HG02981 (cell line): Measurements from ENCODE around the gene FNTB.
"Not testable (repeated sequence)": the region's sequence is repeated elsewhere in the genome, so short reads cannot be mapped to it uniquely, and the experiment has no call there.

Experiments
- ATAC-seq: cut with Tn5 transposase; IDR thresholded peaks from one replicate; pipeline ENCODE4 v1.9.1; 2021; ENCODE audit warnings: mild to moderate bottlenecking, moderate library complexity; ENCODE audit not compliant: unreplicated experiment

Gene FNTB

GRCh38 chr14:65079768-65080167 is 93.1 kb downstream of the FNTB start:
- ATAC-seq, result no peak

- ATAC-seq, result no peak
These were observed 94.5 kb downstream of the FNTB start for GRCh38 chr14:65080960-65081747.

GRCh38 chr14:65082930-65083329 is 96.2 kb downstream of the FNTB start:
- ATAC-seq, result no peak

DNA sequence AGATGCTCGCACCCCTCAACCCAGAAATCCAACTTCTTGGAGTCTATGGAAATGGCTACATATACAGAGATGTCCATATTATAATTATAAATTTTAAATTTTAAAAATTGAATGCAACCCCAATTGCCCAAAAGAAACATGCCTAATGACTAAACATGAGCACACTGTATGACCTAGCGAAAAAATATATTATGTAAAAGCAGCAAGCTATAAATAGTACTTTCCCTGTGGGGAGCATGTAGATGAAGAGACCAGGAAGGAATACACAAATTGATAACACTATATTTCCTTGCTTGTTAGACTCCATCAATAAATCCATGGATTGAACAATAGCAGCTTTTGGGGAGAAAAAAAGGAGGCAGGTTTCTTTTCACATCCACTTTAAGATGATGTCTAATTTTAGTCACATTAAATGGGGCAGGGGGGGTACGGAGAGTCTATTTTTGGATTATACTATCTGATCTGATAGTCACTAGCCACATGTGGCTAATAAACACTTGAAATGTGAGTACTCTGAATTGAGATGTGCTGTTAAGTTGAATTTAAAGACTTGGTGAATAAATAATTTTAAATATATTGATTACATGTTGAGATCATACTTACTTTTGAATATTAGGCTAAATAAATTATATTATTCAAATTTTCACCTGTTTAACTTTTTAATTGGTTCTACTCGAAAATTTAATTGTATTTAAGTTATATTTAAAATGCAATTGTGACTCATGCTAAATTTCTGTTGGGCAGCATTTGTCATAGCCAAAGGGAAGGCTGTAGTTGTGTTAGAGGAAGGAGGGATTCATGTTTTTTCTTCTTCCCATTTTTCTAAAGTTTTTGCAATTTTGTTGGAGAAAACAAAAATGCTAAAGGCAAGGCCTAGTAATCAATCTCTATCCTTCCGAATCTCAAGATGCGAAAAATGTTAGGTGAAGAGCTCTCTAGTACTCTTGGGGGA is 98.1 kb downstream of the FNTB start:
- ATAC-seq, result no peak

- not testable (repeated sequence) for ATAC-seq
These were observed 100.0 kb downstream of the FNTB start for GRCh38 chr14:65086686-65087085.

DNA sequence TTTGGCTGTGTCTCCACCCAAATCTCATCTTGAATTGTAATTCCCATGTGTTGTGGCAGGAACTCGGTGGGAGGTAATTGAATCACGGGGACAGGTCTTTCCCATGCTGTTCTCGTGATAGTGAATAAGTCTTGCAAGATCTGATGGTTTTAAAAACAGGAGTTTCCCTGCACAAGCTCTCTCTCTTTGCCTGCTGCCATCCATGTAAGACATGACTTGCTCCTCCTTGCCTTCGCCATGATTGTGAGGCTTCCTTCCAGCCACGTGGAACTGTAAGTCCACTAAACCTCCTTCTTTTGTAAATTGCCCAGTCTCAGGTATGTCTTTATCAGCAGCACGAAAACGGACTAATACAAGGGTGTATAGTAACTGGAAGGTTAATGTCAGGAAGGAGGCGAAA is 101.1 kb downstream of the FNTB start:
- ATAC-seq, result not testable (repeated sequence)

DNA sequence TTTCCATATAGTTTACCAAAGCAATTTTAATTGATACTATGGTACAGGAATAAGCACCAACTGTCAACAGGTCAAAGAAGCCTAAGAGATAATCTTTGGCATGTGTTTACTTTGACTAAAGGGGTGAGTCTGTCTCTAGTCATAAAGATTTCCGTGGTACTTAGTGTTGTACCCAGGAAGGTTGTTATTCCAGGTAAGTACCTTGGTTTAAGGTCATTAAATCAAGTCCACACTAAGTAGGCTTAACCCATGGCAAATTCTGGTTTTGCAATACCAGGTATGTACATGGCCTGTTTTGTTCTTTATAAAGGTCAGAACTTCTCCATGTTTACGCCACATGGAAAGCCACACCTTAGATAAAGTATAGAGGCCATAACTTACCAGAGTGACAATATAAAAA is 105.7 kb downstream of the FNTB start:
- ATAC-seq, result no peak

DNA sequence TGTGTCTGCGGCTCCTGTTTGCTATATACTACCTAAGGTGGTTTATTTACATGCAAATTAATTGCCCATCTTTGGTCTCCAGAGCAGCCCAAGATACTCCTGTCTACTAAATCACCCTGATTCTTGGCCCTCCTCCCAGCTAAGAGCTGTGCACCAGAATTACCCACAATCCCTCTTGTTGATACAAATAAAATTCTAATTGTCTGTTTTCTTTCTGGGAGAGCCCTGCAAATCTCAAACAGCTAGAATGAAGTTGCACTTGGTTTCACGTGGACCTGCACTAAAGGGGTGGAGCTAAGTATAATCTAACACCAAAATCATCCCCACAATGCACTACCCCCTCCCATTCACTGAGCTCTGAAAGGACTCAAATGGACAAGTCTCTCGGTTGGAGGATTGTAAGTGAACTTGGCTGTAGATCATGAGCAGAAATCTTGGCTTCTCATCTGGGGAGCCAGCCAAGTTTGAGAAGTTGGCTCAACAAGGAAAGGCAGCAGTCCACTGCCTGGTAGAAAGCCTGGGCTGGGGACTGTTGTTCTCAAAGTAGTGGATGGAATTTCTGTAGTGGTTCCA is 109.0 kb downstream of the FNTB start:
- ATAC-seq, result no peak

DNA sequence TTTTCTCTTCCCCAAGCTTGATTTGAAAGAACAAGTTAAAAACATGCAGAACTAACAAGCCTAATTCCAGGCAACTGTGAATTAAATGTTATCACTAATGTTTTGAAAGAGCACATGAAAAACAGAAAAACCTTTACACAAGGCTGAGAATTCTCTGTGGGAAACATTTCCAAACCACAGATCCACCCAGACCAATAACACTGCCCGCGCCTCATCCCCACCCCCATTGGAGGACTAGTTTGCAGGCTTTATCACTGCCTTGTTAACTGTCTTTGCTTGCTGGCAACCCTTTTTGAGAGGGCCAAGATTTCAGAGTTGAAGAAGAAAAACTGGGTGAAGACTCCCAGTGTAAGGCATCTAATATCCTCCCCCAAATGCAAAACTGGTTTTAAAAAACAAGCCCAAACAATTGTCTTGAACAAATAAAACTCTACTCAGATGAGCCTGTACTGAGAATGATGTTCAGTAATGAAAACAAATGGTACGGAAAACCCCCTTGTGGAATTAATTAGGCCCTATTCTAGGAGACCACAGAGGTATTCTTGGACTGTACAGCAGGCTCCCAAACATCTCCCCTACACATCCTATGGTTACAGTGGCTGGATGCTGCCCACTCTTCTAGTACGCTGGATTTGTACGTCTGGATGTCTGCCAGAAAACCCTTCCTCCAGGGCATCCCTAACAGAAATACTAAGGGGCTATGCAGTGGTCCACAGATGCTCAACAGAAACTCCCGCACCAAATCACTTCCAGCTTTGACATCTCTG is 109.8 kb downstream of the FNTB start:
- ATAC-seq, result no peak

- ATAC-seq, result no peak
These were observed 111.9 kb downstream of the FNTB start for GRCh38 chr14:65098586-65098985.

DNA sequence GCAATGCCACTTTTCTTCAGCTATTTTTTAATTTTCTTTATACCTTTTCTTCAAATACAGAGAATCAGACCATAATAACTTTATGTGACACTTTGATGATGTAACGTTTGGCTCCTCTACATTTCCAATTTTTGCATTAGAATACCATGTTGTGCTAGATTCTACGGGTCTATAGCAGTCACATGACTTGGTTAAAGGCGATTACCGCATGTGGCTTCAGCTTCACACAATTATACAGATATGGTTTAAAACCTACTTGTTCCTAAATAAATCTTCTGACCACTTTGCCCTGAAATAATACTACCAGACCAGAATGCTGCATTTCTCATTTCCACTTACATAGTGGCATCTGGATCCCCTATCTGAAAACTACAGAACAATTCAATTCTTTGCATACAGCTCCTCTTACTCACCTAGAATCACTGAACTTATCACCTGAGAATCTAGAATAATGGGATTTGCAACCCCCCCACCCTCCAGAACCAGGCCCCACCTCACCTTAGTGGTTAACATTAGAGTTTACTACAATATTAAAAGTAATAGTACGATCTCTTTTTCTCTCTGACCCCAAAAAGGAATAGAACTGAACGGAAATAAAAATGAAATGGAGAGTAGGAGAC is 114.3 kb downstream of the FNTB start:
- no peak for ATAC-seq

GRCh38 chr14:65101631-65102440 is 115.1 kb downstream of the FNTB start:
- ATAC-seq, result no peak

- ATAC-seq, result peak; percentile 84
These were observed 115.9 kb downstream of the FNTB start, which contains the start of gene MAX for GRCh38 chr14:65102441-65103149. MAX (minus strand) TSS chr14:65102517; CDS start chr14:65102339, 178 bp downstream.

- no peak for ATAC-seq
These were observed 116.6 kb downstream of the FNTB start for GRCh38 chr14:65103150-65103760.

- no peak for ATAC-seq
These were observed 118.1 kb downstream of the FNTB start for GRCh38 chr14:65104791-65105190.

- ATAC-seq, result no peak
These were observed 119.6 kb downstream of the FNTB start for GRCh38 chr14:65106316-65106715.

DNA sequence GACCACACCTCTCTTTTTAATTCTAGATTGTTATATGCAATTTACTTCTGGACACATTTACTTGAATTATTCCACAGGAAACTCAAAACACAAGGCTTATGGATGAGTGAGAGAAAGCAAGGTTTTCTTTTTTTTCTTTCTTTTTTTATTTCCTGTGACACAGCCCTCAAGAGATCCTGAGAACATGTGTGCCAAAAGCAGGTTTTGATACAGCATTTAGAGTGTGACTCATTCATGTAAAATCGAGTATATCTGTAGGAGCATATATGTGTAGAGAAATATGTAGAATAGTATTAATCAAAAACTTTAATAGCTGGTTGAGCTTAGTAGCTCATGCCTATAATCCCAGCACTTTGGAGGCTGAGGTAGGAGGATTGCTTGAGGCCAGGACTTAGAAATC is 120.0 kb downstream of the FNTB start:
- no peak for ATAC-seq

DNA sequence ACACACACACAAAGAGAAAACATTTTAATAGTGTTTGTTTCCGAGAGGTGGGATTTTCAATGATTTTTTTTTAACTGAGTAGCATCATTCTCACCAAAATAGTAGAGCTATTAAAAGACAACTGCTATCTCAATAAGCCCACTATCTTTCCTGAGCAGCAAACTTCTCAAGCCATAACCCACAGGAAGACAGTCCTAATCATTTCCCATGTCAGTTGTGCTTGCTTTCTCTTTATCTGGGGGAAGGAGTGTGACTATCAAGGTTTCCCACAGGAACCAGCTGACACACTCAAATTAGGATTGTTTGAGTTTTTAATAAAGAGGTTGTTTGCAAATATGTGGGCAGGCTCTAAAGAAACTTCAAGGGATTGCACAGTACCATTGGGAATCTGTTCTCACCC is 120.5 kb downstream of the FNTB start:
- no peak for ATAC-seq
